ENCODE data around the gene MAP3K2. TPM values are rescaled to one million over a fixed set of nuclear protein-coding genes. Genes with fewer than 3 reads are reported as not detected.

MAP3K2 gene
- total and polyA plus RNA-seq, 4 donors, result 5.9 to 46.2 (median 17.0) TPM

DNA sequence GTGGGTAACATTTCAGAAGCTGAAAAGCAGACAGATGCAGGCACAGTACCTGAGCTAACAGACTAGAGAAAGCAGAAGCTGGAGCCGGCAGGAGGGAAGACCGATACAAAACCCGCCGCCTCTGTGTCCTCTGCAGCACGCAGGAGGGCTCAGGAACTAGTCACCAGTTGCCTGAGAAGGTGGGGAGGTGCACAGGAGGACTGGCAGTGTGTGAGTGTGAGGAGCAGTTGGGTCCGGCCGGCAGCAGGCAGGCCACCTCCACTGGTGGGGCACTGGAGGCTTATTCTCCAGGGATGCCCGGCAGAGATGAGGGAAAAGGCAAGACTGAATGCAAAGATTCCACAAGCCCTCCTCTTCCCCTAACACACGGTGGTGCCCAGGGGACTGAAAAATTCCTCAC is 112.0 kb downstream of the MAP3K2 start (continued):
- TF ChIP-seq, protein P1, sequence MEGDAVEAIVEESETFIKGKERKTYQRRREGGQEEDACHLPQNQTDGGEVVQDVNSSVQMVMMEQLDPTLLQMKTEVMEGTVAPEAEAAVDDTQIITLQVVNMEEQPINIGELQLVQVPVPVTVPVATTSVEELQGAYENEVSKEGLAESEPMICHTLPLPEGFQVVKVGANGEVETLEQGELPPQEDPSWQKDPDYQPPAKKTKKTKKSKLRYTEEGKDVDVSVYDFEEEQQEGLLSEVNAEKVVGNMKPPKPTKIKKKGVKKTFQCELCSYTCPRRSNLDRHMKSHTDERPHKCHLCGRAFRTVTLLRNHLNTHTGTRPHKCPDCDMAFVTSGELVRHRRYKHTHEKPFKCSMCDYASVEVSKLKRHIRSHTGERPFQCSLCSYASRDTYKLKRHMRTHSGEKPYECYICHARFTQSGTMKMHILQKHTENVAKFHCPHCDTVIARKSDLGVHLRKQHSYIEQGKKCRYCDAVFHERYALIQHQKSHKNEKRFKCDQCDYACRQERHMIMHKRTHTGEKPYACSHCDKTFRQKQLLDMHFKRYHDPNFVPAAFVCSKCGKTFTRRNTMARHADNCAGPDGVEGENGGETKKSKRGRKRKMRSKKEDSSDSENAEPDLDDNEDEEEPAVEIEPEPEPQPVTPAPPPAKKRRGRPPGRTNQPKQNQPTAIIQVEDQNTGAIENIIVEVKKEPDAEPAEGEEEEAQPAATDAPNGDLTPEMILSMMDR (IDR thresholded peaks at IDR 0.05; ENCODE audit: low read depth, low read length, missing input control), result no peak
- TF ChIP-seq EGR1 (IDR thresholded peaks at IDR 0.05; ENCODE audit: low read depth in 2 of 2), result no peak

DNA sequence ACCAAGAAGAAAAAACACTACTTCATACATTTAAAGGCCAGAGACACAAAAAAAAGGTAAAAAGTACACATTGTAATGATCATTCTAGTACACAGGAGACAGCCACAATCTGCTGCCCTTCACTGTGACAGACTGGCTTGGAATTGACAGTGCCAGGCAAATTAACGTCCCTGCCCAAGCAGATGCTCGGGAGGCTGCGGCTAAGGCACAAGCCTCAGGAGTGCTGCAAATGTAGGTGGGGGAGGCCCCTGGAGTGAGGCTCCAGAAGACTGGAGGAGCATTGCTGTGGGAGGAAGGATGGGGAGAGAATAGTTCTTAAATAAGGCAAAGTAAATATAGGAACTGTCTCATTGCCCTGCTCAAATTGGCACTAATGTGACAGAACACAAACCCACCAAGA is 112.4 kb downstream of the MAP3K2 start:
- no peak for DNase-seq (ENCODE audit: low spot score)
- TF ChIP-seq FOXA1 (IDR thresholded peaks at IDR 0.05) (no peak), NR2F2 (IDR thresholded peaks at IDR 0.05) (no peak), RAD21 (IDR thresholded peaks at IDR 0.05) (no peak), HNF4G (IDR thresholded peaks at IDR 0.05) (no peak), YY1 (IDR thresholded peaks at IDR 0.05) (no peak), RXRA (IDR thresholded peaks at IDR 0.05) (no peak), TAF1 (conservative IDR thresholded peaks at IDR 0.05) (no peak), JUND (IDR thresholded peaks at IDR 0.05) (no peak), SP1 (IDR thresholded peaks at IDR 0.05) (no peak)
- TF ChIP-seq, protein P1 (IDR thresholded peaks at IDR 0.05; ENCODE audit: low read depth, low read length, missing input control), result no peak
- TF ChIP-seq, protein P2, sequence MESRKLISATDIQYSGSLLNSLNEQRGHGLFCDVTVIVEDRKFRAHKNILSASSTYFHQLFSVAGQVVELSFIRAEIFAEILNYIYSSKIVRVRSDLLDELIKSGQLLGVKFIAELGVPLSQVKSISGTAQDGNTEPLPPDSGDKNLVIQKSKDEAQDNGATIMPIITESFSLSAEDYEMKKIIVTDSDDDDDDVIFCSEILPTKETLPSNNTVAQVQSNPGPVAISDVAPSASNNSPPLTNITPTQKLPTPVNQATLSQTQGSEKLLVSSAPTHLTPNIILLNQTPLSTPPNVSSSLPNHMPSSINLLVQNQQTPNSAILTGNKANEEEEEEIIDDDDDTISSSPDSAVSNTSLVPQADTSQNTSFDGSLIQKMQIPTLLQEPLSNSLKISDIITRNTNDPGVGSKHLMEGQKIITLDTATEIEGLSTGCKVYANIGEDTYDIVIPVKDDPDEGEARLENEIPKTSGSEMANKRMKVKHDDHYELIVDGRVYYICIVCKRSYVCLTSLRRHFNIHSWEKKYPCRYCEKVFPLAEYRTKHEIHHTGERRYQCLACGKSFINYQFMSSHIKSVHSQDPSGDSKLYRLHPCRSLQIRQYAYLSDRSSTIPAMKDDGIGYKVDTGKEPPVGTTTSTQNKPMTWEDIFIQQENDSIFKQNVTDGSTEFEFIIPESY (IDR thresholded peaks at IDR 0.05), result no peak
- TF ChIP-seq, protein P3, sequence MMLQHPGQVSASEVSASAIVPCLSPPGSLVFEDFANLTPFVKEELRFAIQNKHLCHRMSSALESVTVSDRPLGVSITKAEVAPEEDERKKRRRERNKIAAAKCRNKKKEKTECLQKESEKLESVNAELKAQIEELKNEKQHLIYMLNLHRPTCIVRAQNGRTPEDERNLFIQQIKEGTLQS (IDR thresholded peaks at IDR 0.05), result no peak
- TF ChIP-seq, protein P4, sequence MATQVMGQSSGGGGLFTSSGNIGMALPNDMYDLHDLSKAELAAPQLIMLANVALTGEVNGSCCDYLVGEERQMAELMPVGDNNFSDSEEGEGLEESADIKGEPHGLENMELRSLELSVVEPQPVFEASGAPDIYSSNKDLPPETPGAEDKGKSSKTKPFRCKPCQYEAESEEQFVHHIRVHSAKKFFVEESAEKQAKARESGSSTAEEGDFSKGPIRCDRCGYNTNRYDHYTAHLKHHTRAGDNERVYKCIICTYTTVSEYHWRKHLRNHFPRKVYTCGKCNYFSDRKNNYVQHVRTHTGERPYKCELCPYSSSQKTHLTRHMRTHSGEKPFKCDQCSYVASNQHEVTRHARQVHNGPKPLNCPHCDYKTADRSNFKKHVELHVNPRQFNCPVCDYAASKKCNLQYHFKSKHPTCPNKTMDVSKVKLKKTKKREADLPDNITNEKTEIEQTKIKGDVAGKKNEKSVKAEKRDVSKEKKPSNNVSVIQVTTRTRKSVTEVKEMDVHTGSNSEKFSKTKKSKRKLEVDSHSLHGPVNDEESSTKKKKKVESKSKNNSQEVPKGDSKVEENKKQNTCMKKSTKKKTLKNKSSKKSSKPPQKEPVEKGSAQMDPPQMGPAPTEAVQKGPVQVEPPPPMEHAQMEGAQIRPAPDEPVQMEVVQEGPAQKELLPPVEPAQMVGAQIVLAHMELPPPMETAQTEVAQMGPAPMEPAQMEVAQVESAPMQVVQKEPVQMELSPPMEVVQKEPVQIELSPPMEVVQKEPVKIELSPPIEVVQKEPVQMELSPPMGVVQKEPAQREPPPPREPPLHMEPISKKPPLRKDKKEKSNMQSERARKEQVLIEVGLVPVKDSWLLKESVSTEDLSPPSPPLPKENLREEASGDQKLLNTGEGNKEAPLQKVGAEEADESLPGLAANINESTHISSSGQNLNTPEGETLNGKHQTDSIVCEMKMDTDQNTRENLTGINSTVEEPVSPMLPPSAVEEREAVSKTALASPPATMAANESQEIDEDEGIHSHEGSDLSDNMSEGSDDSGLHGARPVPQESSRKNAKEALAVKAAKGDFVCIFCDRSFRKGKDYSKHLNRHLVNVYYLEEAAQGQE (IDR thresholded peaks at IDR 0.05), result no peak
- H3K4me1 ChIP-seq (ENCODE audit: control insufficient read depth in 4 of 4, insufficient read depth in 4 of 4, low read length in 3 of 4), result no peaks in the 10 kb centered on the region
- H3K36me3 ChIP-seq (ENCODE audit: control insufficient read depth in 4 of 4, insufficient read depth in 3 of 4, low read depth in 1 of 4, low read length in 3 of 4), result peaks cover 14 to 68% (median 40%) of the 10 kb centered on the region in 4 donors
- H3K9me3 ChIP-seq (ENCODE audit: control insufficient read depth in 4 of 4, low read length in 3 of 4), result no peaks in the 10 kb centered on the region
- no peak overlapping the region for H3K9ac ChIP-seq (ENCODE audit: low read depth in 1 of 2, low read length in 2 of 2)
- no peak overlapping the region for H3K27ac ChIP-seq (ENCODE audit: low read depth in 1 of 2, low read length in 2 of 2)
- H3K4me3 ChIP-seq (ENCODE audit: low read depth in 1 of 3, low read length in 3 of 3), result no peak overlapping the region
- H3K27me3 ChIP-seq (ENCODE audit: control insufficient read depth in 4 of 4, insufficient read depth in 4 of 4, low read length in 3 of 4), result no peaks in the 10 kb centered on the region
- 98% methylated on average over 3 of the region's 3 CpGs for WGBS

All from liver (tissue), 9 donors.